HCT116 (cell line): ENCODE measurements around the gene ST14.

Source experiments
- CTCF ChIP-seq, 3 experiments: fragments of 200-600 bp in 1 of 3; sonication (generic) in 1 of 3; IDR thresholded peaks in 2 of 3; conservative IDR thresholded peaks in 1 of 3; 2 replicates each; pipeline ENCODE4 v1.5.1; 2012 to 2017; ENCODE audit warnings: low read depth in 2 of 3, low read length in 2 of 3, antibody characterized with exemption in 1 of 3, borderline replicate concordance in 1 of 3, control low read depth in 1 of 3, mild to moderate bottlenecking in 1 of 3, mixed read lengths in 1 of 3, mixed run types in 1 of 3, moderate library complexity in 1 of 3; ENCODE audit not compliant: insufficient read depth in 1 of 3
- EGR1 ChIP-seq: IDR thresholded peaks from 2 replicates; pipeline ENCODE4 v1.6.1; 2012; ENCODE audit warnings: low read depth
- ELF1 ChIP-seq: IDR thresholded peaks from 2 replicates; pipeline ENCODE4 v1.6.1; 2012; ENCODE audit warnings: low read depth, borderline replicate concordance
- EZH2 ChIP-seq: fragments of 200-600 bp; sonication (generic); IDR thresholded peaks from 2 replicates; pipeline ENCODE4 v1.6.1; 2017; ENCODE audit warnings: antibody characterized with exemption, mixed run types
- EZH2phosphoT487 ChIP-seq: fragments of 200-600 bp; IDR thresholded peaks from 2 replicates; pipeline ENCODE4 v1.6.1; 2018; ENCODE audit warnings: antibody characterized with exemption, borderline replicate concordance
- FOSL1 ChIP-seq: IDR thresholded peaks from 2 replicates; pipeline ENCODE4 v1.6.1; 2012; ENCODE audit warnings: low read depth
- JUND ChIP-seq: IDR thresholded peaks from 2 replicates; pipeline ENCODE4 v1.6.1; 2012
- POLR2A ChIP-seq: IDR thresholded peaks from 2 replicates; pipeline ENCODE4 v1.7.0; 2011; ENCODE audit warnings: borderline replicate concordance; ENCODE audit not compliant: insufficient read depth, insufficient read length; ENCODE audit errors: extremely low read depth
- POLR2AphosphoS5 ChIP-seq: IDR thresholded peaks from 2 replicates; pipeline ENCODE4 v1.6.1; 2011; ENCODE audit warnings: mild to moderate bottlenecking, low read depth, low read length, moderate library complexity
- TCF7L2 ChIP-seq: IDR thresholded peaks from 2 replicates; pipeline ENCODE4 v1.7.0; 2011; ENCODE audit warnings: borderline replicate concordance, inconsistent platforms; ENCODE audit not compliant: insufficient read depth, insufficient read length; ENCODE audit errors: extremely low read depth
- YY1 ChIP-seq: IDR thresholded peaks from 2 replicates; pipeline ENCODE4 v1.6.1; 2011; ENCODE audit warnings: low read length, low read depth, moderate library complexity, mild to moderate bottlenecking; ENCODE audit not compliant: insufficient replicate concordance; ENCODE audit errors: extremely low read depth
- ZFX ChIP-seq: fragments of 450-650 bp; IDR thresholded peaks from 2 replicates; pipeline ENCODE4 v1.6.1; 2017
- ZNF274 ChIP-seq: fragments of 200-500 bp; sonication (Bioruptor generic); IDR thresholded peaks from 2 replicates; pipeline ENCODE4 v1.6.1; 2014; ENCODE audit warnings: mild to moderate bottlenecking, low read depth, low read length, inconsistent platforms

GRCh38 chr11:130144141-130144540, 15.4 kb upstream of the ST14 start:
- TF ChIP-seq CTCF (IDR thresholded peaks at IDR 0.05 in 2 of 3, conservative IDR thresholded peaks at IDR 0.05 in 1 of 3; ENCODE audit: borderline replicate concordance in 1 of 3, insufficient read depth in 1 of 3, low read depth in 2 of 3, low read length in 2 of 3) (no peak), JUND (no peak), TCF7L2 (no peak), EZH2phosphoT487 (no peak), POLR2A (no peak), YY1 (no peak), FOSL1 (no peak), EZH2 (no peak), EGR1 (no peak), POLR2AphosphoS5 (no peak), ZNF274 (no peak), ELF1 (no peak), ZFX (no peak)
